H9 (cell line): ENCODE data around the gene RAP1GAP. TPM values are rescaled to one million over a fixed set of nuclear protein-coding genes. Genes with fewer than 3 reads are reported as not detected.

ENCODE experiments used
- DNase-seq: peaks from one replicate; pipeline ENCODE4 v3.0.0-alpha.2; 2017
- H2AFZ ChIP-seq: one replicate; pipeline ENCODE4 v1.6.1; 2013; ENCODE audit warnings: mild to moderate bottlenecking, low read length, control low read depth, moderate library complexity
- H2AK5ac ChIP-seq: 2 replicates; pipeline ENCODE4 v1.6.1; 2013; ENCODE audit warnings: low read length, control low read depth, mixed read lengths; ENCODE audit not compliant: insufficient read length
- H2BK120ac ChIP-seq: one replicate; pipeline ENCODE4 v1.6.1; 2013; ENCODE audit warnings: low read depth, mild to moderate bottlenecking, low read length, control low read depth, inconsistent platforms; ENCODE audit not compliant: poor library complexity, severe bottlenecking
- H2BK12ac ChIP-seq: 2 replicates; pipeline ENCODE4 v1.6.1; 2013; ENCODE audit warnings: low read length, control low read depth, mixed read lengths, low read depth; ENCODE audit not compliant: insufficient read length
- H2BK15ac ChIP-seq: 2 replicates; pipeline ENCODE4 v1.6.1; 2013; ENCODE audit warnings: low read depth, low read length, control low read depth
- H2BK20ac ChIP-seq: one replicate; pipeline ENCODE4 v1.6.1; 2013; ENCODE audit warnings: low read depth, mild to moderate bottlenecking, low read length, control low read depth, inconsistent platforms; ENCODE audit not compliant: poor library complexity, severe bottlenecking
- H2BK5ac ChIP-seq: 2 replicates; pipeline ENCODE4 v1.6.1; 2013; ENCODE audit warnings: low read length, control low read depth, mixed read lengths; ENCODE audit not compliant: insufficient read length
- H3K14ac ChIP-seq: 2 replicates; pipeline ENCODE4 v1.6.1; 2013; ENCODE audit warnings: low read length, control low read depth; ENCODE audit not compliant: insufficient read depth
- H3K18ac ChIP-seq: 2 replicates; pipeline ENCODE4 v1.6.1; 2013; ENCODE audit warnings: low read depth, mild to moderate bottlenecking, mixed read lengths, low read length, control low read depth; ENCODE audit not compliant: insufficient read length
- H3K23ac ChIP-seq: 2 replicates; pipeline ENCODE4 v1.6.1; 2013; ENCODE audit warnings: low read length, control low read depth, mixed read lengths, low read depth; ENCODE audit not compliant: insufficient read length
- H3K23me2 ChIP-seq: 2 replicates; pipeline ENCODE4 v1.6.1; 2013; ENCODE audit warnings: low read depth, mild to moderate bottlenecking, mixed read lengths, low read length, control low read depth; ENCODE audit not compliant: insufficient read length, poor library complexity, severe bottlenecking
- H3K27ac ChIP-seq: 2 replicates; pipeline ENCODE4 v1.5.1; 2013; ENCODE audit warnings: low read length, control low read depth, mixed read lengths, low read depth; ENCODE audit not compliant: insufficient read length
- H3K27me3 ChIP-seq: 2 replicates; pipeline ENCODE4 v1.6.1; 2013; ENCODE audit warnings: low read length, control low read depth, inconsistent platforms; ENCODE audit not compliant: insufficient read depth
- H3K4ac ChIP-seq: 2 replicates; pipeline ENCODE4 v1.6.1; 2013; ENCODE audit warnings: low read depth, mild to moderate bottlenecking, control low read depth, inconsistent platforms, low read length, moderate library complexity
- H3K4me1 ChIP-seq: 2 replicates; pipeline ENCODE4 v1.6.1; 2013; ENCODE audit warnings: low read length, control low read depth, inconsistent platforms; ENCODE audit not compliant: insufficient read depth
- H3K4me2 ChIP-seq: 2 replicates; pipeline ENCODE4 v1.6.1; 2013; ENCODE audit warnings: low read length, control low read depth, mixed read lengths; ENCODE audit not compliant: insufficient read length, insufficient read depth
- H3K56ac ChIP-seq: 2 replicates; pipeline ENCODE4 v1.6.1; 2013; ENCODE audit warnings: low read depth, mild to moderate bottlenecking, mixed read lengths, low read length, control low read depth; ENCODE audit not compliant: insufficient read length
- H3K79me1 ChIP-seq: 2 replicates; pipeline ENCODE4 v1.6.1; 2013; ENCODE audit warnings: low read depth, mild to moderate bottlenecking, moderate library complexity, low read length, control low read depth, inconsistent platforms; ENCODE audit not compliant: insufficient read depth, poor library complexity, severe bottlenecking
- H3K79me2 ChIP-seq: 2 replicates; pipeline ENCODE4 v1.6.1; 2013; ENCODE audit warnings: low read length, control low read depth, inconsistent platforms; ENCODE audit not compliant: insufficient read depth
- H3K9ac ChIP-seq: 2 replicates; pipeline ENCODE4 v1.6.1; 2013; ENCODE audit warnings: low read length, control low read depth, mixed read lengths; ENCODE audit not compliant: insufficient read length; ENCODE audit errors: extremely low read depth
- H3K9me3 ChIP-seq: one replicate; pipeline ENCODE4 v1.6.1; 2013; ENCODE audit warnings: low read depth, low read length, inconsistent platforms; ENCODE audit not compliant: control insufficient read depth
- H3T11ph ChIP-seq: one replicate; pipeline ENCODE4 v1.6.1; 2013; ENCODE audit warnings: mild to moderate bottlenecking, low read length, control low read depth, inconsistent platforms
- H4K20me1 ChIP-seq: one replicate; pipeline ENCODE4 v1.6.1; 2013; ENCODE audit not compliant: control insufficient read depth, insufficient read length, insufficient read depth
- H4K5ac ChIP-seq: 2 replicates; pipeline ENCODE4 v1.6.1; 2013; ENCODE audit warnings: low read depth, mild to moderate bottlenecking, mixed read lengths, low read length, control low read depth; ENCODE audit not compliant: insufficient read length
- H4K8ac ChIP-seq: replicated peaks from 2 replicates; pipeline ENCODE4 v1.6.1; 2013; ENCODE audit warnings: low read length, control low read depth, mixed read lengths, low read depth; ENCODE audit not compliant: insufficient read length
- H4K91ac ChIP-seq: 2 replicates; pipeline ENCODE4 v1.6.1; 2013; ENCODE audit warnings: low read depth, mild to moderate bottlenecking, moderate library complexity, mixed read lengths, low read length, control low read depth; ENCODE audit not compliant: insufficient read length
- H3K27ac Mint-ChIP-seq, 3 experiments: 2 replicates in 2 of 3; 3 replicates in 1 of 3; pipeline ENCODE4 v1.8.0; 2020 to 2021; ENCODE audit warnings: mixed read lengths in 3 of 3, mild to moderate bottlenecking in 1 of 3, moderate library complexity in 1 of 3
- H3K27me3 Mint-ChIP-seq: 2 replicates; pipeline ENCODE4 v1.8.0; 2021; ENCODE audit warnings: low read depth, mild to moderate bottlenecking, moderate library complexity, mixed read lengths
- H3K36me3 Mint-ChIP-seq, 3 experiments: 2 replicates in 2 of 3; 3 replicates in 1 of 3; pipeline ENCODE4 v1.8.0; 2020 to 2021; ENCODE audit warnings: low read depth in 3 of 3, mixed read lengths in 3 of 3; ENCODE audit not compliant: insufficient read depth in 1 of 3
- H3K4me1 Mint-ChIP-seq, 2 experiments: 2 replicates each; pipeline ENCODE4 v1.8.0; 2020; ENCODE audit warnings: mixed read lengths in 2 of 2
- H3K4me3 Mint-ChIP-seq, 2 experiments: 2 replicates in 1 of 2; 3 replicates in 1 of 2; pipeline ENCODE4 v1.8.0; 2020 to 2021; ENCODE audit warnings: mild to moderate bottlenecking in 2 of 2, mixed read lengths in 2 of 2, moderate library complexity in 1 of 2
- H3K9me3 Mint-ChIP-seq, 2 experiments: 2 replicates in 1 of 2; 3 replicates in 1 of 2; pipeline ENCODE4 v1.8.0; 2020; ENCODE audit warnings: mild to moderate bottlenecking in 2 of 2, mixed read lengths in 2 of 2, moderate library complexity in 1 of 2
- CTCF ChIP-seq: fragments of 200-600 bp; sonication (generic); conservative IDR thresholded peaks from 3 replicates; pipeline ENCODE4 v1.8.0; 2021; ENCODE audit warnings: antibody characterized with exemption, mild to moderate bottlenecking
- WGBS: extraction: QIAGEN DNeasy Blood & Tissue Kit; methylation state at CpG from one replicate; pipeline ENCODE4 v1.1.7; 2013; ENCODE audit warnings: missing lambda C conversion rate, low lambda C conversion rate, mixed read lengths; ENCODE audit not compliant: insufficient read length; ENCODE audit errors: extremely low coverage; 5-methylcytosine and 5-hydroxymethylcytosine counted together
- total RNA-seq: library from RNA; stranded (reverse); gene quantifications from 2 replicates; pipeline ENCODE4 v1.2.1, GENCODE V29; 2021

Gene RAP1GAP
- total RNA-seq, 1 experiment from 2014 or later, result 7.9 TPM

GRCh38 chr1:21617126-21617738, 51.9 kb downstream of the RAP1GAP start:
- no peak for TF ChIP-seq CTCF
- no peak overlapping the region for H3K9ac ChIP-seq
- no peak overlapping the region for H4K5ac ChIP-seq
- H3K23me2 ChIP-seq, result peaks cover 4% of the 10 kb centered on the region
- H3K4me3 Mint-ChIP-seq, result no peak overlapping the region
- no CpG with 5 or more reads among the region's 16 CpGs for WGBS
- no peak overlapping the region for H2BK12ac ChIP-seq
- no peaks in the 10 kb centered on the region for H3K79me1 ChIP-seq
- H3K18ac ChIP-seq, result no peak overlapping the region
- no peak overlapping the region for H3K23ac ChIP-seq
- no peak overlapping the region for H3K4me2 ChIP-seq
- H2AFZ ChIP-seq, result no peak overlapping the region
- H3K56ac ChIP-seq, result no peak overlapping the region
- peaks cover 2% of the 10 kb centered on the region; the same call in 1 of the 2 replicates for H3K4me1 ChIP-seq
- no peak overlapping the region for H4K91ac ChIP-seq
- H2AK5ac ChIP-seq, result no peak overlapping the region
- peaks cover 11 to 28% of the 10 kb centered on the region in 2 experiments for H3K4me1 Mint-ChIP-seq
- H3K9me3 Mint-ChIP-seq, result no peaks in the 10 kb centered on the region; a peak in 1 of 5 replicates
- no peak overlapping the region; the same call in 1 of the 2 replicates for H3K14ac ChIP-seq
- no peak overlapping the region for H2BK20ac ChIP-seq
- no peaks in the 10 kb centered on the region; a peak in 2 of 7 replicates for H3K36me3 Mint-ChIP-seq
- H2BK15ac ChIP-seq, result no peak overlapping the region
- no peak overlapping the region for H2BK5ac ChIP-seq
- no peaks in the 10 kb centered on the region for H3K79me2 ChIP-seq
- H3K9me3 ChIP-seq, result no peaks in the 10 kb centered on the region
- peaks cover 3% of the 10 kb centered on the region; the same call in 1 of the 2 replicates for H3K27me3 ChIP-seq
- no peaks in the 10 kb centered on the region for H4K20me1 ChIP-seq
- peaks cover 10% of the 10 kb centered on the region for H3K27me3 Mint-ChIP-seq
- H2BK120ac ChIP-seq, result no peak overlapping the region
- H3K27ac ChIP-seq, result no peak overlapping the region
- H3K4ac ChIP-seq, result no peak overlapping the region
- no peak overlapping the region for H3T11ph ChIP-seq
- H4K8ac ChIP-seq, result no peak overlapping the region
- no peak for DNase-seq
- no peak overlapping the region for H3K27ac Mint-ChIP-seq
